ENCODE measurements around the gene VRK2. TPM values are rescaled to one million over a fixed set of nuclear protein-coding genes. Genes with fewer than 3 reads are reported as not detected.
A peak's percentile ranks its signal among the peaks of the same experiment; 100 is the strongest.

Gene VRK2
- total and polyA plus RNA-seq, 7 donors, result 6.2 to 30.2 (median 17.7) TPM

- no peak for TF ChIP-seq CTCF (IDR thresholded peaks at IDR 0.05)
- peaks cover 20% of the 10 kb centered on the region for H3K4me1 ChIP-seq
- H3K27ac ChIP-seq, result no peak overlapping the region
- no peaks in the 10 kb centered on the region for H3K27me3 ChIP-seq (ENCODE audit: insufficient read depth in 3 of 3, low read length in 2 of 3)
- no peaks in the 10 kb centered on the region for H3K9me3 ChIP-seq
- H3K4me3 ChIP-seq, result no peak overlapping the region
- intact Hi-C loops (cut with DNase I), result loop anchor here in 1 of 2 donors (10.0 kb wide), 1 partner anchor 81 kb away; no protein-coding TSS in a partner anchor
- no peak for DNase-seq
- peaks cover 0 to 32% of the 10 kb centered on the region in 2 donors for H3K36me3 ChIP-seq (ENCODE audit: insufficient read depth in 1 of 2, low read depth in 1 of 2)
- no peak for ATAC-seq
Measured at GRCh38 chr2:58054264-58054663, 7.7 kb downstream of the VRK2 start.

GRCh38 chr2:58055033-58055786 is 8.6 kb downstream of the VRK2 start:
- DNase-seq (no peak), ATAC-seq (peak in 2 of 4 donors; percentile 37 to 56)
- Histone ChIP-seq H3K4me1 (peaks cover 20% of the 10 kb centered on the region), H3K27me3 (ENCODE audit: insufficient read depth in 3 of 3, low read length in 2 of 3) (no peaks in the 10 kb centered on the region), H3K36me3 (ENCODE audit: insufficient read depth in 1 of 2, low read depth in 1 of 2) (peaks cover 0 to 24% of the 10 kb centered on the region in 2 donors), H3K4me3 (no peak overlapping the region), H3K27ac (no peak overlapping the region), H3K9me3 (no peaks in the 10 kb centered on the region)
- WGBS, 3 donors, result 36 to 58% (median 38%) methylated on average over 2 of the region's 2 CpGs
- intact Hi-C loops (cut with DNase I), result loop anchor here in 1 of 2 donors (10.0 kb wide), 1 partner anchor 80 kb away; no protein-coding TSS in a partner anchor
- no peak for TF ChIP-seq CTCF (IDR thresholded peaks at IDR 0.05)

GRCh38 chr2:58056192-58056916 is 9.7 kb downstream of the VRK2 start:
- 50 to 62% (median 54%) methylated on average over 9 of the region's 9 CpGs for WGBS, 3 donors
- Histone ChIP-seq H3K9me3 (no peaks in the 10 kb centered on the region), H3K36me3 (ENCODE audit: insufficient read depth in 1 of 2, low read depth in 1 of 2) (peaks cover 0 to 17% of the 10 kb centered on the region in 2 donors), H3K27ac (no peak overlapping the region), H3K4me1 (peaks cover 20% of the 10 kb centered on the region), H3K4me3 (no peak overlapping the region), H3K27me3 (ENCODE audit: insufficient read depth in 3 of 3, low read length in 2 of 3) (no peaks in the 10 kb centered on the region)
- TF ChIP-seq CTCF (IDR thresholded peaks at IDR 0.05), result no peak
- DNase-seq, result no peak
- ATAC-seq, result peak; percentile 65 to 92 (median 85)
- intact Hi-C loops (cut with DNase I), result loop anchor here in 1 of 2 donors (10.0 kb wide), 1 partner anchor 78 kb away; no protein-coding TSS in a partner anchor

GRCh38 chr2:58057707-58058530 is 11.3 kb downstream of the VRK2 start:
- 70 to 75% (median 74%) methylated on average over 6 of the region's 6 CpGs for WGBS, 3 donors
- no peaks in the 10 kb centered on the region for H3K27me3 ChIP-seq (ENCODE audit: insufficient read depth in 3 of 3, low read length in 2 of 3)
- H3K9me3 ChIP-seq, result no peaks in the 10 kb centered on the region
- H3K27ac ChIP-seq, result no peak overlapping the region
- H3K4me1 ChIP-seq, result peaks cover 20% of the 10 kb centered on the region
- intact Hi-C loops (cut with DNase I), result loop anchor here in 1 of 2 donors (10.0 kb wide), 1 partner anchor 77 kb away; no protein-coding TSS in a partner anchor
- H3K4me3 ChIP-seq, result no peak overlapping the region
- no peak for DNase-seq
- no peak for TF ChIP-seq CTCF (IDR thresholded peaks at IDR 0.05)
- no peak for ATAC-seq
- peaks cover 0 to 17% of the 10 kb centered on the region in 2 donors for H3K36me3 ChIP-seq (ENCODE audit: insufficient read depth in 1 of 2, low read depth in 1 of 2)

Data from psoas muscle (tissue), 8 donors.